Spinal cord (tissue), 10 donors: Measurements from ENCODE around the gene SUPT3H. TPM values are rescaled to one million over a fixed set of nuclear protein-coding genes. Genes with fewer than 3 reads are reported as not detected.
"Not testable (repeated sequence)": the region's sequence is repeated elsewhere in the genome, so short reads cannot be mapped to it uniquely, and the experiment has no call there.

Source experiments
- DNase-seq, 6 donors: peaks; one replicate each; pipeline versions ENCODE4 v3.0.0 to v3.0.0-alpha.2; 2013 to 2015; ENCODE audit warnings: low spot score in 6 of 6, low read depth in 4 of 6
- H3K27ac ChIP-seq: one replicate; pipeline ENCODE4 v1.5.1; 2013; ENCODE audit warnings: low read depth, low read length, control low read depth
- H3K27me3 ChIP-seq: one replicate; pipeline ENCODE4 v1.6.1; 2013; ENCODE audit warnings: low read length; ENCODE audit not compliant: control insufficient read depth, insufficient read depth
- H3K36me3 ChIP-seq: one replicate; pipeline ENCODE4 v1.6.1; 2013; ENCODE audit warnings: low read length; ENCODE audit not compliant: control insufficient read depth, insufficient read depth
- H3K4me1 ChIP-seq: one replicate; pipeline ENCODE4 v1.6.1; 2013; ENCODE audit warnings: low read length; ENCODE audit not compliant: control insufficient read depth, insufficient read depth
- H3K4me3 ChIP-seq: one replicate; pipeline ENCODE4 v1.5.1; 2013; ENCODE audit warnings: low read depth, low read length, control low read depth
- H3K9me3 ChIP-seq: one replicate; pipeline ENCODE4 v1.6.1; 2013; ENCODE audit warnings: low read length; ENCODE audit not compliant: control insufficient read depth, insufficient read depth
- WGBS: methylation state at CpG from one replicate; pipeline ENCODE4 v1.1.5; 2013; ENCODE audit warnings: missing lambda C conversion rate; ENCODE audit not compliant: insufficient coverage; 5-methylcytosine and 5-hydroxymethylcytosine counted together
- polyA plus RNA-seq, 2 donors: library from polyadenylated mRNA; unstranded; fragments of 120-200 nt; gene quantifications; one replicate each; pipeline ENCODE4 v1.2.1, GENCODE V29; 2013; ENCODE audit not compliant: insufficient read length in 2 of 2
- total RNA-seq, 2 donors: library from RNA; depleted of rRNA in 1 of 2; stranded (reverse); fragments of 120-200 nt in 1 of 2; fragments of >200 nt in 1 of 2; gene quantifications; one replicate each; pipeline versions ENCODE4 v1.2.3 to v1.2.4, GENCODE V29; 2013 to 2014
- donor health status: healthy.

SUPT3H gene
- total and polyA plus RNA-seq, 4 donors = 12.2 to 27.7 (median 18.2) TPM

DNA sequence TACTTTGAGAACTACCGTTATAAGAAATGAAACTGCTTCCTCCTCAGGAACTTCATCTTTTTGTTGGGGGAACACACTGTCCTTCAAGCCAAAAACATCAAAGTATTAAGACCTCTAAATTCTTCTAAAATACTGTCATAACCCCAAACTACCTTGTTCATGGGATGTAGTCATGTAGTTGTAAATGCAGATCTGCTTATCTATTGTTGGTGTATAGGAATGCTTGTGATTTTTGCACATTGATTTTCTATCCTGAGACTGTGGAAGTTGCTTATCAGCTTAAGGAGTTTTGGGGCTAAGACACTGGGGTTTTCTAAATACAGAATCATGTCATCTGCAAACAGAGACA is 332.5 kb downstream of the SUPT3H start:
- Histone ChIP-seq H3K4me1 (no peaks in the 10 kb centered on the region), H3K27me3 (no peaks in the 10 kb centered on the region), H3K4me3 (no peak overlapping the region), H3K27ac (no peak overlapping the region), H3K9me3 (peaks cover 1% of the 10 kb centered on the region), H3K36me3 (no peaks in the 10 kb centered on the region)
- DNase-seq = no peak
- WGBS = 100% methylated on average over 1 of the region's 1 CpG

DNA sequence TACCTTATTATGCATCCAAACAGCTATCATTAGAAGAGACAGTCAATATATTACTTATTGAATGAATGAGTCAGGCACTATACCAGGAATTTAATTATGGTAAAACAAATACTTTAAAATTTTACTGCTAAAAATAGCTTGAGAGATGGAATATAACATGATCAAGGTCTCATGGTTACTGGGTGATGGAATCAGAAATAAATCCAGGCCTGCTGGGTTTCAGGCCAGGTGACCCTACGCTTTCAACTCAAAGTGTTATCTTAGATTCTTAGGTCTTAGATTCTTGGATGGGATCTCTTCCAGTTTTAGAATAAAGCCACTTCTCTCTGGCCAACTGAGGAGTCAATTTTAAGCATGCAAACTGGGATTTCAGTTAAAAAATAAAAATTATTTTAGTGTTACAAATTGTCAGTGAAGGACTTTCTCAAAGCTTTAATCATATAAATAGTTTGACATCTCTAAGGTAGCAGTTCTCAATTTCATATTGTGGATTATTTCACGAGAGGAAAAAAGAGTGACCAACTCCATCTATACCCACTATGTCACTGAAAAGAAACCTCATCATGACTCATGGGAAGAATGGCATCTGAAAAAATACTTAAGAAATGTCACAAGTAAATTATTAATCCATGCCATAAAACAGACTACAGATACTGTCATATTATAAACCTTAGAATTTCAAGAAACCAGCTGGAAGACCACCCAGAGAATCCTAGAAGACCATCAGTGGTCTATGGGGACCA is 333.1 kb downstream of the SUPT3H start:
- H3K27me3 ChIP-seq = no peaks in the 10 kb centered on the region
- no CpG with 5 or more reads among the region's 2 CpGs for WGBS

DNA sequence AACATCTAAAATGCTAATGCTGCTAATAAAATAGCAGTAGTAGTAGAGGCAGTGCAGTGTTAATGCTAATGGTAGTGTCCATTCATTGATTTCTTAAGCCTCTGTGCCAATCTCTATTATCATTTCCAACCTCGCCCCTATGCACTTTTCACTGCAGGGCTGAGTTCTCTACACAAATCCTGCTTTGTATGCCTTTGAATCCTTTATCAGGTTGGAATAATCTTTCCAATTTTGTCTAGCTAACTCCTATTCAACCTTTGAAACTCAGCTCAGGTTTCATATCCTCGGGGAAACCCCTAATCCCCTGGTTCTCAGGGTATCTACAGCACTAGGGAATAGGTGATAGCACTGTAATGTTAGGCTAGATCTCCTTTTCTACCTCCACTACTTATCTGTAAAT is 333.6 kb downstream of the SUPT3H start:
- DNase-seq = no peak
- WGBS = no CpG with 5 or more reads among the region's 2 CpGs
- Histone ChIP-seq H3K36me3 (no peaks in the 10 kb centered on the region), H3K27ac (no peak overlapping the region), H3K4me1 (no peaks in the 10 kb centered on the region), H3K9me3 (peaks cover 1% of the 10 kb centered on the region), H3K27me3 (no peaks in the 10 kb centered on the region), H3K4me3 (no peak overlapping the region)

More for the DNA sequence above, 333.1 kb downstream of the SUPT3H start:
- Histone ChIP-seq H3K27ac (no peak overlapping the region), H3K4me1 (no peaks in the 10 kb centered on the region), H3K4me3 (no peak overlapping the region), H3K9me3 (peaks cover 1% of the 10 kb centered on the region), H3K36me3 (no peaks in the 10 kb centered on the region)
- no peak for DNase-seq

DNA sequence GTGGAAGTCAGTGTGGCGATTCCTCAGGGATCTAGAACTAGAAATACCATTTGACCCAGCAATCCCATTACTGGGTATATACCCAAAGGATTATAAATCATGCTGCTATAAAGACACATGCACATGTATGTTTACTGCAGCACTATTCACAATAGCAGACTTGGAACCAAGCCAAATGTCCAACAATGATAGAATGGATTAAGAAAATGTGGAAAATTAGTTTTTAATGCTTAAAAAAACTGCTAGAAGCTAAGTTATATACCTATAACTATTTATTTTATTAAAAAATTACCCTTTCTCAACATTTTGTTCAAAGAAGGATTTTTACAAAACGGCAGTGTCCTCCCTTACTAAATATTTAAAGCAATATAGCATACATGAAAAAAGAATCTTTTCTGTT is 335.1 kb downstream of the SUPT3H start:
- WGBS = no CpG with 5 or more reads among the region's 2 CpGs
- not testable (repeated sequence) for H3K36me3 ChIP-seq, DNase-seq, H3K4me3 ChIP-seq, H3K9me3 ChIP-seq, H3K4me1 ChIP-seq, H3K27ac ChIP-seq, H3K27me3 ChIP-seq

DNA sequence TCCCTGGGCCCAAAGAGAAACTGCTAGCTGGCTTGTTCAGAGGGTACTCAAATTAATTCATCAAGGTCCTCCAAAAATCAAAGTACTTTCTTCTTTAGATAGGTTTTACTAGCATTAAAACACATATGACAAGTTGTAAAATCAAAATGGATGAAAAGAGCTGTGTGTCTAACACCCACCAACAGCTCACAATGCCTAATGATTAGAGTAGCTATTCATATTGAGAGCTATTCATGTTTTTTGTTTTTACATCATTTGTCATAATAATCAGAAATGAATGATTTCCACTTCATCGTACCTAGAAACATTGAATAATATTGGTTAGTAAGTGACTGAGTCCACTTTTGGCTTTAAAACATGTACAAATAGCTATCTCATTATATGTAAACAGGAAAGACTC is 339.5 kb downstream of the SUPT3H start:
- Histone ChIP-seq H3K27ac (no peak overlapping the region), H3K9me3 (no peaks in the 10 kb centered on the region), H3K4me3 (no peak overlapping the region), H3K27me3 (no peaks in the 10 kb centered on the region), H3K4me1 (no peaks in the 10 kb centered on the region), H3K36me3 (no peaks in the 10 kb centered on the region)
- WGBS = no CpG with 5 or more reads among the region's 1 CpG
- DNase-seq = no peak

DNA sequence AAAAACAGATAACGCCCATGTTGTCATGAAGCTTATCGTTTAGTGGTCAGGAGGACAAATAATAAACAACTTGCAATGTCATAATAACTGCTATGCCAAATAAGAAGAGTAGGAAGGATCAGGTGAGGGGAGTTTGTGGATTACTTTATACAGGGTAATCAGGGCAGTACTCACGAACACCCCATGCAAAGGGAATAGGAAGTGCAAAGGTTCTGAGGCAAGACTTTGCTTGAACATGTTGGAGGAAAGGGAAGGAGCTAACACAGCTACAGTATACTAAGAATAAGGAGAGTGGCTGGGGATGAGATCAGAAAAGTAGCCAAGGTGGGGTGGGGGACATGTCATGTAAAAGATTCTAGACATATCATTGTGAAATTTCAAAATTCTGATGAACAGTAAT is 341.6 kb downstream of the SUPT3H start:
- WGBS = 80% methylated on average over 1 of the region's 3 CpGs
- no peak overlapping the region for H3K27ac ChIP-seq
- no peaks in the 10 kb centered on the region for H3K4me1 ChIP-seq
- DNase-seq = no peak
- no peak overlapping the region for H3K4me3 ChIP-seq
- no peaks in the 10 kb centered on the region for H3K27me3 ChIP-seq
- no peaks in the 10 kb centered on the region for H3K9me3 ChIP-seq
- no peaks in the 10 kb centered on the region for H3K36me3 ChIP-seq

DNA sequence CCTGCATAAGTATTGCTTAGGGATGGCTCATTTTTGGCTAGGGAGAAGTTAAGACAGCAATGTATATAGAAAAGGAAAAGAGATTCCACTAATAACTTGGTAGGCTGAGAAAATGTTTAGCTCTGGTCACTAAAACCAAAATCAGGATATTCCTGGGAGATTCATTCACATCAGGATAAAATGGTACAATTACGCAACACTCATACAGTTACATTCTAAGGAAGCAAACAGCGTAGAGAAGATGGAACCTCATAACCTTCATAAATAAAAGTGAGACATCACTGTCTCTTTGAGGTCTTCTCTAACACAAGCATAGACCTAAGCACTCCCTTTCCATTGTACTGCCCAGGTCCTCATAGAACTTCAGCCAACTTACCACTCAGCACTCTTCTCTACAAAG is 345.3 kb downstream of the SUPT3H start:
- Histone ChIP-seq H3K27me3 (no peaks in the 10 kb centered on the region), H3K9me3 (no peaks in the 10 kb centered on the region), H3K36me3 (no peaks in the 10 kb centered on the region), H3K4me1 (no peaks in the 10 kb centered on the region), H3K4me3 (no peak overlapping the region), H3K27ac (no peak overlapping the region)
- DNase-seq = no peak
- WGBS = 100% methylated on average over 1 of the region's 2 CpGs

DNA sequence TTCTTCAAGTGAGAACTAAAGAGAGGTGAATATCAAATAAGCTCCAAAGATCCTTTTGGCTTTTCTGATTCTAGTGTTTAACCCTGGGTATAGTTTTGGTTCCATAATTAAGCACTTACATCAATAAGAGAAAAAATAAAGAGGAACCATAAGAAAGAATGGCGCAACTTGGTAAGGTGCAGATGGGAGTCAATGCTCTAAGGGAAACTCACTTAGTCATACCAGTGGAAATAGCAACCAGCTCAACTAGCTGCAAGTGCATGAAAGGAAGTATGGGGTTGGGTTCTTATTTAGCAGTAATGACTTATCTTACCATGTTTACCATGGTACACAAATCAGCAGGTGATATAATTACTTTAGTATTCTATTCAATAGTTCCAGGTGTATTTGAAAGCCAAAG is 346.1 kb downstream of the SUPT3H start:
- no CpG with 5 or more reads among the region's 1 CpG for WGBS
- Histone ChIP-seq H3K27me3 (no peaks in the 10 kb centered on the region), H3K9me3 (peaks cover 3% of the 10 kb centered on the region), H3K36me3 (no peaks in the 10 kb centered on the region), H3K4me1 (no peaks in the 10 kb centered on the region), H3K27ac (no peak overlapping the region), H3K4me3 (no peak overlapping the region)
- DNase-seq = no peak

DNA sequence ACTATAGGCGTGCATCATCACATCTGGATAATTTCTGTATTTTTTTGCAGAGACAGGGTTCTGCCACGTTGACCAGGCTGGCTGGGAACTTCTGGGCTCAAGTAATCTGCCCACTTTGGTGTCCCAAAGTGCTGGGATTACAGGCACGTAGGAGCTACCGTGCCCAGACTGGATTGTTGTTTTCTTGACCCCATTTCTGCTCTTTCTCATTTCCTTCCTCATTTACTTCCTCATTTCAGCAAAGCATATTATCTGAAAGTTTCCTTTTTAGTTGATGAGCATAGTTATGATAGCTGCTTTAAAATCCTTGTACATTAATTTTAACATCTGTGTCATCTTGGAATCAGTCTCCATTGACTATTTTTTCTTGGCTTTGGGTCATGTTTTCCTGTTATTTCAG is 350.6 kb downstream of the SUPT3H start:
- no peak for DNase-seq
- Histone ChIP-seq H3K27ac (no peak overlapping the region), H3K27me3 (no peaks in the 10 kb centered on the region), H3K4me3 (no peak overlapping the region), H3K36me3 (no peaks in the 10 kb centered on the region), H3K9me3 (peaks cover 3% of the 10 kb centered on the region), H3K4me1 (no peaks in the 10 kb centered on the region)
- WGBS = 94% methylated on average over 3 of the region's 4 CpGs

DNA sequence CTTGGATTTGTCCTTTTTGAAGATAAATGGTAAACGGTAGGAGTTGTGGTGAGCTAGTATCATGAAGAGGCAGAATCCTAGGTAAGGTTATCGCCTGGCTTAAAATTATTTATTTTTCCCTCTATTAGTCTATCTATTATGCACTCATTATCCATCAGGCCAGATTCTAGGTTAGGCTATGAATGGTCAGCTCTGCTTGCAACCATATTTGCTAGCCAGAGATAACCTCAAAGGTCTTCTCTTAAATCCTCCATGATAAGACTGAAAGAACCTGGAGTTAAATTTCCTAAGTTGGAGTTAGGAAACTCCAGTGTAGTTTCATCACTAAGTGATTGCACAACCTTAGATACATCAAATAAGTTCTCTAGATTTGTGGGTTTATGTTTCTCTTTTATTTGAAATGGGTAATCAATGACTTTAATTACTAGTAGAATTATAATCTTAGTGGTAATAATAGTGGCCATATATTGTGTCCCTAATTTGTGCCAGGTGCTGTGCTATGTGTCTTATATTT is 351.7 kb downstream of the SUPT3H start:
- no peak overlapping the region for H3K27ac ChIP-seq
- H3K4me1 ChIP-seq = no peaks in the 10 kb centered on the region
- H3K36me3 ChIP-seq = no peaks in the 10 kb centered on the region
- DNase-seq = no peak
- no peaks in the 10 kb centered on the region for H3K27me3 ChIP-seq
- H3K4me3 ChIP-seq = no peak overlapping the region
- H3K9me3 ChIP-seq = peaks cover 3% of the 10 kb centered on the region
- WGBS = no CpG with 5 or more reads among the region's 2 CpGs
